Fibroblast of pulmonary artery (primary cell): ENCODE results near the gene GRAMD2B.
A peak's percentile ranks its signal among the peaks of the same experiment; 100 is the strongest.

Experiments used
- DNase-seq: peaks from one replicate; pipeline ENCODE4 v3.0.0-alpha.2; 2010; ENCODE audit warnings: low read depth
- H3K4me3 ChIP-seq: replicated peaks from 2 replicates; pipeline ENCODE4 v1.5.1; 2011; ENCODE audit warnings: low read depth, mild to moderate bottlenecking, control low read depth, low read length, moderate library complexity
- TF ChIP-seq, protein P1 (sequence below): IDR thresholded peaks from 2 replicates; pipeline ENCODE4 v1.5.1; 2011; ENCODE audit warnings: mild to moderate bottlenecking, control low read depth, low read length, inconsistent platforms; ENCODE audit errors: missing control alignments

The GRAMD2B gene

DNA sequence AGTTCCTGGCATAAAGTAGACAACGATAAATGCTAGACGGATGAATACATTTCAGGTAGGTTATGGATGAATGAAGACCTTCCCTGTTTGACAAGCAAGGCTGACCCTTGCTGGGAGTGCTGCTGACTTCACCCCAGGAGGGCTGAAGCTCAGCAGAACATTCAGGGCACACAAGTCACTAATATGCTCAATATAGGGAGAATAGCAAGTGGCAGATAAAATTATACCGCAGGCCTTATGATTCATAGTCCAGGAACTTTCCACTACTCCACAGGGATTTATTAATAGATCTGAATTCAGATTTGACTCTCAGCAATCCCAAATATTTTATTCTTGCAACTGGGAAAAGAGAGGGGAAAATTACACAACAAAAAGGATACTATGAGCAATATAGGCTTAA lies 38.2 kb upstream of the GRAMD2B start:
- DNase-seq = peak; percentile 82
- TF ChIP-seq, protein P1, sequence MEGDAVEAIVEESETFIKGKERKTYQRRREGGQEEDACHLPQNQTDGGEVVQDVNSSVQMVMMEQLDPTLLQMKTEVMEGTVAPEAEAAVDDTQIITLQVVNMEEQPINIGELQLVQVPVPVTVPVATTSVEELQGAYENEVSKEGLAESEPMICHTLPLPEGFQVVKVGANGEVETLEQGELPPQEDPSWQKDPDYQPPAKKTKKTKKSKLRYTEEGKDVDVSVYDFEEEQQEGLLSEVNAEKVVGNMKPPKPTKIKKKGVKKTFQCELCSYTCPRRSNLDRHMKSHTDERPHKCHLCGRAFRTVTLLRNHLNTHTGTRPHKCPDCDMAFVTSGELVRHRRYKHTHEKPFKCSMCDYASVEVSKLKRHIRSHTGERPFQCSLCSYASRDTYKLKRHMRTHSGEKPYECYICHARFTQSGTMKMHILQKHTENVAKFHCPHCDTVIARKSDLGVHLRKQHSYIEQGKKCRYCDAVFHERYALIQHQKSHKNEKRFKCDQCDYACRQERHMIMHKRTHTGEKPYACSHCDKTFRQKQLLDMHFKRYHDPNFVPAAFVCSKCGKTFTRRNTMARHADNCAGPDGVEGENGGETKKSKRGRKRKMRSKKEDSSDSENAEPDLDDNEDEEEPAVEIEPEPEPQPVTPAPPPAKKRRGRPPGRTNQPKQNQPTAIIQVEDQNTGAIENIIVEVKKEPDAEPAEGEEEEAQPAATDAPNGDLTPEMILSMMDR = no peak
- H3K4me3 ChIP-seq = no peak overlapping the region

DNA sequence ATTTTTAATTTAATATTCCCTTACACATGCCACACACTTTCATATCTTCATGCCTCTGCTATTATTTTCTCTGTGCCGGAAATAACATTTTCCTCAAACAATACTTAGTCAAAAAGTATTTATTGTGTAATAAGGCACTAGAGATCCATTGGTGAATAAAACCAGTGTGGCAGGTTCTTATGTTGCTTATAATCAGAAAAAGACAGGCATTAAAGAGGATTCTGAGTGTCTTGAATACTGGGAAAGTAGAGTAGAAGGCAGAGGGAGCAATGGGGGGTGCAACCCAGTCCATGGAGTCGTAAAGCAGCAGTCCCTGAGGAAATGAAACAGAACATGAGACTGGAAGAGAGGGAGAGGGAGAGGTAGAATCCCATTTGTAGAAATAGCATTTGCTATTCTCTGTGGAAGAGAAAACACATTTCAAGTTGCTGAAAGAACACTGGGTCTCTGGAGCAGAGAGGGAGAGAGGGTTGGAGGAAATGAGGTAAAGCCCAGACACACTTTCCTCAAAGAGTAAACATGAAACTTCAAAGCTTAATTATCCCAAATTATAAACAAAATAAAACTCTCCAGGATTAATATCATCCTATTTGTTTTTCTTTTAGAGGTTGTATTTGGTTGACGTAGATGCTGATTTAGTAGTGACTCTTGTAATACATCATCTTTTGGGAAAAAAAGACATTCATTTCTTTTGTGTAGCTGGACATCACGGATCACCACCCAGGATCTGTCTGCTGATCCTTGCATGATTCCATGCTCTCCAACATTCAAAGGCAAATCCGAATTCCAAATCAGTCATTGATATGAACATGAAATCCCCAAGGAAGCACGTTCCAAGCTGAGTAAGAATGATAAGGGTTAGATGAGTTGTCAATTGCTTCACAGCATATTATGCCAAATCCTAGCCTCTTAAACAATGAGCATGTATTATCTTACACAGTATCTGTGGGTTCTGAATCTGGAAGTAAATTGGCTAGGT lies 37.4 kb upstream of the GRAMD2B start:
- no peak for DNase-seq
- TF ChIP-seq, protein P1 = no peak
- no peak overlapping the region for H3K4me3 ChIP-seq

DNA sequence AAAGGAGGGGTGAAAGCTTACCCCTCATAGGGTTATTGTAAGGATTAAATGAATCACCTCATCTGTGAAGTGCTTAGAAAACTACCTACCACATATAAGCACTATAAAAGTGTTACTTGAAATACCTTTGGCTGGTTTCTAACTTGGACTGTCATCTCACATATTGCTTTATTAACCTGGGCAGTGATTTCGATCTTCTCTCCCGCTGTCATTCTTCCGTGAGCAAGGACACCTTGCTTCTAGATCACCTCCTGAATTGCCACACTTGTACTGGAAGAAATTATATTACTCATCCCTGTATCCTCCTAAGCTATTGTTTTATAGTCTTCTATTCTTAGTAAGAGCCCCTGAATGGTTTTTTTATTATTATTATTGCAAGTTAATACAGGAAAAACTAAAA lies 34.0 kb upstream of the GRAMD2B start:
- H3K4me3 ChIP-seq = no peak overlapping the region
- no peak for DNase-seq
- TF ChIP-seq, protein P1 = no peak

DNA sequence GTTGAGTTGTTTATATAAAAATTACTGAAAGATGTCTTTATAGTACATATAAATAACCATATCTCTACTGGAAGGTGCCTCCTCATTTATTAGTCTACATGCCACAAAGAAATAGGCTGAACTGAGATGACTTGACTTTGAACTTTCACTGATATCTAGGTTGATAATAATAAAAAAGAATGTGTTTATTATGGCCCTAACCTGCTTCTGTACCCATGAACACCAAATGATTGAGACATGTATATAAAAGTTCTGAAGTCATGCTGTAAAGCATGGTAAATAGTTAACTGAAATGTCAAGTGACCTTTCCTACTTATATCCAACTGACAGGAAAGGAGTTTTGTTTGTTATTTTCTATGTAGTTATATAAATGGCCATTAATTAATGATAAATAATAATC lies 33.2 kb upstream of the GRAMD2B start:
- TF ChIP-seq, protein P1 = no peak
- H3K4me3 ChIP-seq = no peak overlapping the region
- no peak for DNase-seq

DNA sequence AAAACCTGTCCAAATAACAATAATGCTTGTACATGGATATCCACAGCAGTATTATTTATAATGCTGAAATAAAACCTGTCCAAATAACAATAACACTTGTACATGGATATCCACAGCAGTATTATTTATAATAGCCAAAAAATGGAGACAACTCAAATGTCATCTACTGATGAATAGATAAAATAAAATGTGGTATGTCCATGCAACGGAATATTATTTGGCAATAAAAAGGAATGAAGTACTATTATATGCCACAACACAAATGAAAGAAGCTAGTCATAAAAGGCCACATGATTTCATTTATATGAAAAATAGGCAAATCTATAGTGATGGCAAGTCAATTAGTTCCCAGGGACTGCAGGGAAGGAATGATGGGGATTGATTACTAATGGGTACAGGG lies 31.8 kb upstream of the GRAMD2B start:
- DNase-seq = no peak
- TF ChIP-seq, protein P1 = no peak
- no peak overlapping the region for H3K4me3 ChIP-seq

DNA sequence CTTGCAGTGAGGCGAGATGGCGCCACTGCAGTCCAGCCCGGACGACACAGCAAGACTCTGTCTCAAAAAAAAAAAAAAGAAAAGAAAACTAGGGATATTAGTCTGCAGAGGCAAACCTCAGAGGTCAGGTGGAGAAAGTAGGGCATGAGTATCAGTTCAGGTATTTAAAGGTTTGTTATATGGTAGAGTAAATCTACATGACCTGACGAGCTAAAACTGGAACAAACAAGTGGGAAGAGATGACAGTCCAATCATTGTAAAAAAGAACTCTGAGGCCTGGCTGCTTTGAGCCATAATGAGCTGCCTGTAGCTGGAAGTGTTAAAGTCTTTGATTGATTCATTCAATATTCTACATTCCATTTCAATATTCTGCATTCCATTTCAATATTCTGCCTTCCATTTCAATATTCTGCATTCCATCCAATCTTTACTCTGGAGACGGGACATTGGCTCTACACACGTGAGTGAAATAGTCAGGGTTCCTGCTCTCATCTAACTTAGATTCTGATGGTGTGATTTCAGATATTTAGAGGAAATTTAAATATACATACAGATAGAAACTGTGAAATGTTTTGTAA lies 28.9 kb upstream of the GRAMD2B start:
- no peak overlapping the region for H3K4me3 ChIP-seq
- TF ChIP-seq, protein P1 = no peak
- no peak for DNase-seq

DNA sequence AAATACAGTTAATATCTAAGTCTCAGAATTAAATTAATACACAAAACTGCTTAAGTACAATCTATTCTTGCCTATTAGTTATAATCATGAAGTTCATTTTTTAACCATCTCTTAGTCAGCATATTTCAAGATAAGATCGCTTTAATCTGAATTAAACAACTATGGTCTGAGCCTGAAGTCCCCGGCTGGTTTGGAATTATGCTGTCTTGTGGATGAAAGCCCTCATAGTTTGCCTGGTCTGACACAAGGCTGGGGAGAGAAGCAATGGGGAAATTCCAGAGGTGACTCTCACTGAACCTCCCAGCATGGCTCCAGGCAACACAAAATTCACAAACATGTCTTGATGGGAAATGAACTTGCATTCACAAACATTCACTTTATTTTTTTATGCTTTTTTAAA lies 28.0 kb upstream of the GRAMD2B start:
- DNase-seq = peak; percentile 56
- TF ChIP-seq, protein P1 = no peak
- H3K4me3 ChIP-seq = no peak overlapping the region
